Stimulated activated CD8-positive, alpha-beta memory T cell treated with anti-CD3 and anti-CD28 coated beads, Interleukin-4, amount 100 ng/mL, for 4 hours (primary cell): Measurements from ENCODE around the gene PROM1.

Experiments used
- DNase-seq, 2 donors: peaks; one replicate each; pipeline ENCODE4 v3.0.0-alpha.2; 2020; ENCODE audit warnings: low read depth in 2 of 2, low spot score in 1 of 2

The PROM1 gene

DNA sequence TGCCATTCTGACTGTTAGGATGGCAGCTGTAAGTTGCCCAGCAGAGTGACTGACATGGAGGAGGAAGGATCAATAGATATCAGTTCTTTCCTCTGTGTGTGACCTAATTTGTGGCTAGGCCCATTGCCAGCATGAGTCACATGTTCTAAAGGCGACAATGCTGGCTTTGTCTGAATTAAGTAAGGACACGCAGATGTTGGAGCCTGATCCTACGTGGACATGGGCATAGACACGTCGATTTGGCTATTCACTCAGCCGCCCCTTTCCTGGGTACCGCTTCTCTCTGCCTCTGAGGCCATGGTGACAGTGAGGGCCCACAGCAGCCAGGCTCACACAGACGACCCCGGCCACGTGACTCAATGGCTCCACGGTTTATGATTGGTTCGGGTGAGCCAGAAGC lies 16.3 kb downstream of the PROM1 start:
- DNase-seq, result no peak

DNA sequence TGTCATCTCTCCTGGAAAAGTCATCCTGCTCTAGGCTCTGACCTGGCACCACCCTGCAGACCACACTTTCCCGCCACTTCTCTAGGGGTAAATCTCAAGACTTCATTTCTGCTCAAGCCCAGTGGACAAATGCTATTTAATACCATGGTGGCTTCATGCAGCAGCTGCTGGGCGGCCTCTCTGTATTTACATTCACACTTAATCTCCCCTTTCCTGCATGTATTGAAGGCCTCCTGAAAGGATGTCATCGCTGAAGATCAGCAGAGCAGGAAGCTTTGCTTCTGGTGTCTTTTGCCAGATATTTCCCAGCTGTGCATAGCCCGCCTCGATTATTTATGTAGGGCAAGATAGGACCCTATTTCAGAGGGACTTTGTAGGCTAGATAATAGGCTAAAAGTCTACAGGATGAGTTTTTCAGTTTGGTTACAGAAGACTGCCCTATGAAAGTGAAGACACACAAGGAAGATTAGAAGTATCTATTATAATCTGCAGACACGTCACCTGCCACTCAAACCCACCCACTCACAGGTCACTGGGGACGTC lies 17.2 kb downstream of the PROM1 start:
- no peak for DNase-seq

DNA sequence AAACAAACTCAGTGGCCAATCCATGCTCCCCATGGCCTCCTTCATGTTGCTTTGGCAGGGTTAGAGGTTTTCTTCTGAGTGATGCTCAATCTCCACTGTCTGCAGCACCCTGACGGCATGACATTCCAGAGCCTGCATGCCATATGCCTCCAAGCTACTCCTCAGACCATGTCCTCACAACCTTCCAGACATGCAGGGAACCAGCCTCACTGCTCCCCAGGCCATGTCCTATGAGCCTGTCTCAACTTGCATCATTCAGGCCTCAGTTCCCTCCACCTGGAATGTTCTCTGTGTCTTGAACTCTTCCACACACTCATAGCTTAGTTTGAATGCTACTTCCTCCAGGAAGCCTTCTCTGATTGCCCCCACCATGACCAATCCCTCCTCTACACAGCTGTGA lies 18.8 kb downstream of the PROM1 start:
- no peak for DNase-seq

DNA sequence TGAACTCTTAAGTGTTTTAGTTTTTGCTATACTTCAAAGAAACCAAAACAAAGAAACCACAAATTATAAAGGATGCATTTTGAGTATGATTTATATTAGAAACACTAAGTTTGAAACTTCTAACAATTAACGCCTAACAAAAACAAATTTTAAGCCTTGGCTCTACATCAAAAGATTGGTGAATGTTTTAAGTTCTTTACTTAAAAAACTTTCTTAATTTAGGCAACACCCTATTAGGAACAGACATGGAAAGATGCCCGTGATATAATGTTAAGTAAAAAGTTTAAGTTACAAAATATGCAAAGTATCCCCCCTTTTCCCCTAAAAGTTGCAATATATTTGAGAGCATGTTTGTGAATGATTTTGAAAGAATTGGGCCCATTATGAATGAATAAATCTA lies 21.2 kb downstream of the PROM1 start:
- no peak for DNase-seq

DNA sequence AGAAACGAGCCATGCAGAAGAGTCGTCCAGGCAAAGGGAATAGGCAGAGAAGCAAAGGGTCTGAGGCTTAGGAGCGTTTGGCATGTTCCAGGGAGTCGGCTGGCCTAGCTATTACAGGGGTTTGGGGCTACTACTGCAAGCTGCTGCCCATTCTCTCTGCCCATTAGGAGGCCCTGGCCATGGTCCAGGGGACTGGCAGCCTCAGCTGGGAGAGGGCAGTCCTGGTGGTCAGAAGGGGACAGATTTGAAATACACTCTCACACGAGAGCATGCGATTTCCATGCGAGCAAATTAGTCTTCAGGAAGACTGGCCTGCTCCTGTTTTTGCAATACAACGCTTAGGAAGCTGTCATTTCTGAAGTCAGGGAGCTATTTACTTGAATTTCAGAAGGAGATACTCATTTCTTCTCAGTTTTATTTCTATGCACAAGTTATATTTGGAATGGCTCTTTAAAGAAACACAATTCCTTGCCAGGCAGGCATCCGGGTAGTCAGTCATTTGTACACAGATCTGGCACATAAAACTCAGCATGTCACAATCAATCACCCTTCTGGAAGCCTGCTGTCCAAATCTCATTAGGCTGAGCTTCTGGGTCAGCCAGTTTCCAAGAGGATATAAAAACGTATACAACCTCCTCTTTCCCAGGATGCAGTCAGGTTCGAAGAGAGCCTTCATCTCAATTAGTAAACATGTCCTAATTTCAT lies 27.0 kb downstream of the PROM1 start:
- no peak for DNase-seq

DNA sequence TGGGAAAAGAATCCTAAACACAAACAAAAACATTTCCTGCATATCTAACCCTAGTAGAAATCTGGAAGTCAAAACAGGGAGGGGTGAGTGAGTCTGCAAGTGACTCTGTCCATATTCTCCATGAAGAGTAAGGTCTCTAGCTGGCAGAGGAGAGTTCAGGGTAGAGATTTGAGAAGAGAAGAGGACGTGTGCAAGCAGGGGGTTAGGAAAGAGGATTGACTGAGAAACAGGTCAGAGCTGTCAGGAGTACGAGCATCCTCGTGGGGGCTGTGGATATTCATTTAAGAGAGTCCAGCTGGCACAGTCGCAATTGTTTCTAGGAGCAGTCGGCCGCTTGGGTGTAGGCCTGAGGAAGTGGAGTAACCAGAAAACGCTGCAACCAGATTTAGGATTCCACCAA lies 27.9 kb downstream of the PROM1 start:
- DNase-seq, result no peak

DNA sequence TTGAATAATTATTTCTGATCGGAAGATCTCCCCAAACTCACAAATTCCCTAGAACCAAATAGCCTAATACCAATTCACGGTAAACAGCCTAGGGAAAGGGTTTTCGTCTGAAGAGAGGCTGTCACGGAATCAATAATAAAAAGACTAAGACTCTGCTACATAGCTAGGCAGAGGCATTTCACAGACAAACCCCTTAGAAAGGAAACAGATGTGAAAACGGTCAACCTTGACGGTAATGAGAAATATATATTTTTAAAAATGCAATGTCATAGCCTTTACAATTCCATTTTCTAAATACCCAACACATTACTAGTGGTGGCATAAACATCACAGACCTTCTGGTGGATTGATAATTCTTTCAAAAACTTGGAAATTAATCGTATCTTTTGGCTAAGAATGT lies 28.4 kb downstream of the PROM1 start:
- no peak for DNase-seq

DNA sequence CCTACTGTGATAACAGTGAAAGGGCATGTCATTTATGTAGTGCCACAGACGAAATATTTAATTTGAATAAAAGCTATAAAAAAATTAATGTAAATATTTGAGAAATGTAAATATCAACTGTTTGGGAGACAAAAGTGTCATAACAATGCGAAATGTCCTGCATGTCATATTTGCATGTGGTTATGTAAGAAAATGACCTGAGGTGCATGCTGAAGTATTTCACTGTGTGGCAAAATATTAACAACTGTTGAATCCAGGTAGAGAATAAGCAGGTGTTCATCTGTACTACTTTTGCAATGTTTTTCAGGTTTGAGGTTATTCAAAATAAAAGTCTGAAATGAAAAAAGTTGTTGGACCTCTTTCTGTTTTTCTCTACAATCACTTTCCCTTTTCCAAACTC lies 30.9 kb downstream of the PROM1 start:
- DNase-seq, result no peak

DNA sequence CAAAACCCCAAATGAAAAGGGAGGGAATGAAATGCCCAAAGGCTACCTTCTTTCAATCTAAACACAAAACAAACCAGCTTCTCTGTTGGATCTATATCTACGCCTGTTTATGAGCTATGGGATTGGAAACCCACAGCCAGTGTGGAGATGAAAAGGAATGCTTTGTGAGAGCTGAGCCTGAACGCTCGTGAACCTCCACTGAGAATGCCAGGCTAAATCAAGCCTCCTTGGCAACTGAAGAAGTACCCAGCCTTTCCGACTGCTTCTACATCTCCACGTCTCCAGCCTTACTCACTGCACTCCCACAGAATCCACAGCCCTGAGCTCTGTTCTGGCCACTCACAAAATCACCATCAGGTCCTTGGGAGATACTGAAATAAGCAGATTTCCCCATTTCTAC lies 31.8 kb downstream of the PROM1 start:
- DNase-seq, result no peak

DNA sequence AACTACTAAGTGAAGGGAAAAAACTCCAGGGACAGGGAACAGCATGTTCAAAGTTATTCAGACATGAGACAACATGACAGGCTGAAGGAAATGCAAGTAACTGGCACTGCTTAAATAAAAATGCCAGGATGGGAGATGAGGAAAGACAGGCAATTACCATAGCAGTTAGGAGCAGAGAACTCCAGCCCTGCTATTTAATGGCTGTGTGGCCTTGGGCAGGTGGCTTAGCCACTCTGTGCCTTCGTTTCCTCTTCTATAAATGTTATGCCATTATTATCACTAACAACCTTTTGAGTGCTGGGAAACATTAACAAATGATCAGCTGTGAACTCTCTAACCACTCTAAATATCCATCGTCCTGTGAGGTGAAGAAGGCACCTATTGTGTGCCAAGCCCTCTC lies 32.7 kb downstream of the PROM1 start:
- no peak for DNase-seq

DNA sequence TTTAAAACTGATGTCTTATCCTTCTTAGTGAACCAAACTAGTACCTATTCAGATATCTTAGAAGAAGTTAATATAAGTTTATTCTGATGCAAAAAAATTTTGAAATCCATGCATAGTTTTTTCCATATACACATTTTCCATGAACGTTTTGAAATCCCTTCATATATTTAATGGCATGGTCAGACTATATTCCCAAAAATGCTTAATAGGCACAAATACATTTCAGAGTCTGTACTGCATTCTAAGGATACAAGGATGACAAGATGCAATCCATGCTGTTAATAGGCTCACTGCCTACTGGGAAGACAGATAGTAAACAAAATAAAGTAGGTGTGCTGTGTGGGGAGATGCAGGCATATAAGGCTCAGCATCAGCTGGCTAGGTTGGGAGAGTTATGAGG lies 33.2 kb downstream of the PROM1 start:
- DNase-seq, result no peak

DNA sequence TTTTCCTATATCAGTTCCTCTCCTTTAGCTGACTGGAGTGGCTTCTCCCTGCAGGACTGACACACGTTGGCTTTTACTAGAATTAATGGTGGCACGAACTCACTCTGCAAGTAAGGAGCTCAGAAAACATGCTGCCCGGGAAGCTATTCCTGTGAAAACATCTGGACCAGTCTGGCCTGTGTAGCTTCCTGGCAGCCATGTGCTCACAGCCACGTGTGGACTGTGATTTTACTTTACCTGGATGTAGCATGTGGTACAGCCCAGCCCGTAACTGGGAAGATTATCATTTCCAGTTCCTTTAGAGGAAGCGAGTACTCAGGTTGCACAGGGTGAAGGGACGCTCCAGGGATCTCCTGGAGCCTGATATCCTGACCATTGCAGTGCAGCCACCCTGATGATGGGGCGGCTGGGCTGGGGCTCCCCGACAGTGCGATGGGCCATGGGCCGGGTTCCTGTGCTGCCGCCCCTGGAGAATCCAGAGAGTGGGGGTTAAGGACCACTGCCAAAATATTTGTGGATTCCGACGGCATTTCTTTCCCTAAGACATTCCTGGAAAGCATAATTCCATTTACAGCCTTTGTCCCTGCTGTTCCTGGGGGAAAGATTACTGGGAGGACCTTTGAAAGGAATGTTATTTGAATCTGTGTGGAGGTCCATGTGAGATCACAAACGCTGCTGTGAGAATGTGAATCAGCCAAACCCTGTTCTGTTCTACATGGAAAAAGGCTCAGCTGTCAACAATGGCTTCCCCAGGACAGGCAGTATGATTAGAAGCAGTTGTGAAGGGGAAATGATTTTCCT lies 35.0 kb downstream of the PROM1 start:
- DNase-seq, result no peak

DNA sequence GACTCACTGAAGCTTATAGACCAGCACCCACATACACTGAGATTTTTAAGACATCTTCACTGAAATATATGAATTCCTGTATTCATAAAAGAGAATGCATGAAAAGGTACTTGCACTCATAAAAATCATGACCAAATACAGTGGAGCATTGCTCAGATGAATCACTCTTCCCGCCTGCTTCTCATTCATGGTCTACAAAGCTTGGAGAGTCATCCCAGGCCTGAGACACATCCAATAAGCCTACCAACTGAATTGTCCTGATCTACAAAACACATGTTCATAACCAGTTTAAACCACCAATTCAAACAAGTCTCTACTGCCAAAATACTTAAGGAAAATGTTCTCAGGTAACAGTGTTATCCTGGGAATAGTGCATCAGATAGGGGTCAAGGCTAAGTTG lies 38.1 kb downstream of the PROM1 start:
- no peak for DNase-seq

DNA sequence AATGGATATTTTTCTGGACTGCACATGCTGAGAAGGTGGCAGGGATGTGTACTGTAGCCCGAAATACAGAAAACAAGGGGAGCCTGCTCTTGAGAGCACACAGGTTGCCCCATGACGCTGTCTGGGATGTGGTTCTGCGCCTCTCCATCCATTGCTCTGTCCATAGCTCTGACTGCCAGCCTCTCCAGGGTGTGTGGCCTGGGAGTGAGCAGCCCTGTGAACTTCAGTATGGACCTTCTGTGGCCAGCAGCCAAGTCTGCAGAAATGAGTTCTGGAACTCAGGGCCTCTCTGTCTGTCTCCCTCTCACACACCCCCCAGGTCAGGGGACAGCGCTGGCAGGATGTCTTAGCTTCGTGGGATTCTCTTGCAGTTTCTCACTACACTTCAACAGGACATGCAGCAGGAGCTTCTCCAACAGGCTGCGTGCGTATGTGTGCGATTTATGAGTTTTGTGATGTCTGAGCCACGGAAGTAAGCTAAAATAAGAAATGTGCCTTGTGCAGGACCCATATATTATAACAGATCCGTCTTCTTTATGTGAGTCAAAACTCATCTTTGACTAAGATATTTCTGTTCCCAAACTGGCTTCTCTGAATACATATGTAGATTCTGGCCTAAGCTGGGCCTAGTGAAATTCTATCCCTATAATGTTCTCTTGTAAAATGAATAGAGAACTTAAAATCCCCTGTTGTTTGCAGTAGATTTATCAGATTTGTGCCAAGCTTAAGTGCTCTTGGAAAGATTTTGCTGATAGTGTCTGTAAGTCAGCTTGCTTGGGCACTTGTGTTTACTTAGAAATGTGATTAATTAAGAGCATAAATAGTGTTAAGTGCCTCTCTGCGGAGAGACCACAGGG lies 40.0 kb downstream of the PROM1 start:
- DNase-seq, result no peak

DNA sequence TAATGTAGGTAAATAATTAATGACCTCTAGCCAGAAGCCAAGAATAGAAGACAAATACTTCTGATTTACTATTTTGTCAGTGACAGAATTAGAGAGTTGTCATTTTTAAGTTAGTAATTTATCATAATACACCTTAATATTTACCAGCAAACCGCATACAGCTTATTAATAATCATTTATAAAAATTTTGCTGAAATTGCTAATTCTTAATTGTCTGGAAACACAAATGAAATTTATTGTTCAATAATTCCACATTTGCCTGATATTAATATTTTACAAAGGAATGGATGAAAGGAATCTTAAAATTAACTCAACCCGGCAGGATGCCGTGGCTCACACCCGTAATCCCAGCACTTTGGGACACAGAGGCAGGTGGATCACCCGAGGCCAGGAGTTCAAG lies 44.7 kb downstream of the PROM1 start:
- no peak for DNase-seq

DNA sequence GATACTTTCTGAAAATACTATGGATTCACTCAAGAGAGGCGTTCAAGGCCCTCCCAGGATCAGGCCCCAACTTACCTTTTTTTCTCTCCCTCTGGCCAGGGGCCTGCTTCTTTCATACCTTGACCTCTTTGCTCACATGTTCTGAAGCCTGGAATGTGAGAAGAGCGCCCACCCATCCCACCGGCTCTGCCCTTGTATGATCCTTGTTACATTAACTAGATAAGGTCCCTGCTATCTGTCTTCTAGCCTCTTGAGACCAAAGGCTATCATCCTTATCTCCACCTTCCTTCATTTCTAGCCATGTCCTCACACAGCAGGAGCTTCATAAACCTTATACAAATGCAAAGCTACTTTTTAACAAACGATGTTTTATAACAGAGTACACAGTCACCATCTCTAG lies 45.9 kb downstream of the PROM1 start:
- no peak for DNase-seq

DNA sequence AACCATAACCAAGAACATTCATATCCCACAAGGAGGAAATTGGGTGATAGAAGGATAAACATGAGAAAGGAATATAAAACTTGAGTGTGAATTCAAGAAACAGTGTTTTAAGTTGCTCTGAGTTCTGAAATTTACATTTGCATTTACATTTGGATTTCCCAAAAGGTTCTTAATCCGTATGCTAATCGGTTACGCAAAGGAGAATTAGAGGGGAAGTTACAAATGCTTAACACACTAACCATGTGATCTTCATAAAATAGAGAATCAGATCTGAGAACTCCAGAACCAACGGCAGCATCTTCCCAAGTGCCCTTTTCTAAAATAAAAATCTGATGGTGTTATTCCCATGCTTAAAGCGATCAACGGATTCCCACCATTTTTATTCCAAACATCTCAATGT lies 48.0 kb downstream of the PROM1 start:
- DNase-seq, result no peak

DNA sequence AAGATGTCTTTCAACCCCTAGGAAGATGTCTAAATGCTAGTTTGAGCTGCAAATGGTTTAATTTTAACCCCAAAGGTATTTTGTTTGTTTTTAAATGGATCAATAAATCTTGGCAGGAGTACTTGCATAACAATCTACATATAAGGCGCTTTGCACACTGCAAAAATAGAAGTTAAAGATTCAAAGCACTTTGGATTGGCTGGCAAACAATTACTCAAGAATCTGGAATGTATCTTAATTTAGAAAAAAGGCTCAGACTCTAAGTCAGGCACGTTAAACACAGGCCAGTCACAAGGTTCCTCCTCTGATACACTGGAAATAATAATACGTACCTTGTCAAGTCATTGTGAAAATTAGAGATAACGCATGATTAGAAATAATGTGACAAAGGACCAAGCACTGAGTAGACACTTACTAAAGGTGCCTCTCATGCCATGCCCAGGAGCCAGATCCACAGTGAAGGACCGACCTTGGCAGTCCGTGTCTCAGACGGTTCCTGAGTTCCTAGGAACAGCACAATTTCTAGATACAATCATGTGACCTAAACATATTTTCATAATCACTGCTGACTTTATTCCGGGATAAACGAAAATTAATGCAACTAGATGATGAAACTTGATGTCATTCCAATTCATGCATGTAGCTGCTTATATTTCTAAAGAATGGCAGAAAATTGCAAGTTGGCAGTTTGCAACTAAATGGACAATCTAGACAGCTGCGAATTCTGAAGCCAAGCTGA lies 49.6 kb downstream of the PROM1 start:
- DNase-seq, result no peak

DNA sequence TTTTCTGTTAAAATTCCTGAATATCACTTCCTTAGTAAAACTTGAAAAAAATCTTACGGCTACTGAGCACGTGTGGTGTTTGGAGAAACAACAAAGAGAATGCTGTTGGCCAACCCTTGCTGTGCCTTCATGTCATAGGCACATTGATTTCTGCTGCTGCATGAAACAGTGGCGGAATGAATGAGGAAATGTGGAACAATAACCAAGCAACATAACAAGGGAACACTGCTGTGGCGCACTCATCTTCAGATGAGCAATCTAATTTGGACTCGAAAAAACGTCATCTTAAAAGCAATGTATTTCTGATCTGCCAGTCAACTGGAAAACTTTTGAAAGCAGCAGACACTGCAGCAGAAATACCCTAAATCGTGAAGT lies 51.4 kb downstream of the PROM1 start:
- no peak for DNase-seq

DNA sequence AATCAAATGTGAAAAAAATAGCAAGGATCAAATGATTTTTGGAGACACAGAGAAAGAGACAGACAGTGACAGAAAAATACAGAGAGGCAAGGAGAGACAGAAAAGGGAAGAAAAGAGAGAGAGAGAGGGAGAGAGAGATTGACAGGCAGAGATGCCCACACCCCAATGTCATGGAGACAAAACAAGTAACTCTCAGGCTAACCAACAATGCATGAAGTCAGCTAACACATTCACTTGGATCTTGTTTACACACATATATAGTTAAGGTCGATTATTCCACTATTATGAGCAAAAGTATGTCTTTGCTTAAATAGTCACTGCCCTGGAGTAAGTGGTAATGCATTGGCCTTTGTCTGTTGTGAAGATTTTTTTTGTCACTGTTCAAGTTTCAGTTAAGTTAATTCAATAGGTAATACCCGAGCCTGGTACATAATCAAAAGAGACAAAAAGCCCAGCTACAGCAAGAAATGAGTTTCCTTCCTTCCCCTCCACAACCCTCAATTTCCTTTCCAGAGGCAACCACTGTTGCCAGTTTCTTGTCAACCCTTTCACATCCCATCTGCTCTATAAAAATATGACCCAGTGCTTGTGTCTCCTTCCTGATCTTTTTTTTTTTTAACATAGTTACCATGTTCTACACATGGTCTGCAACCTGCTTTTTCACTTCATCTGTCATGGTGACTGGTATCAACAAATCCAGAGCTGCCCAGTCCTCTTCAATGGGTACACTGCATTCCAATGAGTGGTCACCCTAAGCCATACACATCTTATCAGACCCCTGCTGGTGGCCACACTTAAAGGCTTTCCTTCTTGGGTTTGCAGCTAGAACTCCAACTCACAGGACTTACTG lies 52.1 kb downstream of the PROM1 start:
- no peak for DNase-seq
